ENCODE results near the gene HOXD10.

Gene HOXD10

DNA sequence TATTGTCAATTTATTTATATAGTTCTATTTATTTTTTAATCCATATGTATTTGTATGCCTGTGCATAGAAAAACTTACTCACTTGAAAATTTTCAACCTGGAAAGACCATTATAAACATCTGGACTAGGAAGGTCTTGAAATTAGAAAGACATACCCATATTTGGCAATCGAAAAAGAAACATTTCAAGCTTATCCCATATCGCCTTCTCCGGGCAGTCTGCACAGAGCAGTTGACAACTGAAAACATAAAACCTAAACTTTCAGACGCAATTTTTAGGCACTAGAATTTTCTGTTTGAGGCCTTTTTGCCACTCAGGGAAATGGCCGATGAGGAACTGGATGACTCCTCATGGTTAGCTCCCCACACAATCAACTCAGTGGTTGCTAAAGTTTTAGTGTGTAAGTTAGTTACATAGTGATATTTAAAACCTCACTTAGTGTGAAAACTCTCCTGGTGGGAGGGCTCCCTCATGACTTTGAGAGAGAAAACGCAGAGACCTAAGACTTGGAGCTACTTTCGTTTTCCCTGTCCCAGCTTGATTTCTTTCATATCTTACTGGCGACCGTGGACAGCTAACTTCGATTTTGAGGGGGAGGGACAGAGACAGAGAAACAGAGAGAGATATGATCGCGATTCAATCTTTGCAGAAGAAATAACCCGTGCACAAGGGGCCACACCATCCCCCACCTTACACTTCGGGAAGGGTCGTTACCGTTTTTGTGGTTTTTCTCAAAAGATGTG is 20.2 kb upstream of the HOXD10 start:
- no peak for DNase-seq

DNA sequence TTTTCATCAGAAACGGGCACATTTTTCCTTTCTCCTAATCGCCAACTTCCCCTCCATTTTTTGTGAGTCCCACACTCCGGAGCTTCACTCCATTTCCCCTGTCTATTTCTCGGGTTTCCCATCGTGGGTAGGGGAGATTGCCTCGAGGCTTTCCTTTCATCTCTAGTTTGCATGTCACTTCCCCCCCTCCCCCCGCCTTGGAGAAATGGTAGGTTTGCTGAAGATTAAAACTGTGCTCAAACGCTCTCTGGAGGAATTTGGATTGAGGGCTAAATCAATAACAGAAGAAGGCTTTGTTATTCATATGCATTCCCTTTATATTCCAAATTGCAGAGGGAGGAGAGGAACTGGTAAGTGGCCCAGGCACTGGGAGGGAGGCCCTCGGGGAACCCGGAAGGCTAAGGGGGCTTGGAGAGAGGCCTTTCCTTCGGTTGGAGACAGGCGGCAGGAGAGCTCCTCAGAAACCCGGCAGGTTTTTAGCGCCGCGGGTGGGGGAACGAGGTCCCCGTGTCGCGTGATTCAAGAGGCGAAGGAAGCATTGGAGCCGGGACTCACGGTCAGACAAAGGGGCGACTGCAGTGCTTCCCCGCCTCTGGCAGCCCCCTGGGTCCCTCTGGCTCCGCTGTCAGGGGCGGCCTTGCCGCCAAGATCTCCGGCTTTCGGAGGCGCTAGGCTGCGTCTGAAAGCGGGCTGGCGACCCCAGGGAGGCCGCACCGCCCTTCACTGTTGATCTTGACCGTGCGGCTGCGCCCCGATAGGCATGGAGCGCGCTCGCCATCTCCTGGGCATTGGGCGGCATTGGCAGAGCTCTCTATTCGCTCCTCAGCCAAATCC is 19.4 kb upstream of the HOXD10 start:
- peak; percentile 57 for DNase-seq

DNA sequence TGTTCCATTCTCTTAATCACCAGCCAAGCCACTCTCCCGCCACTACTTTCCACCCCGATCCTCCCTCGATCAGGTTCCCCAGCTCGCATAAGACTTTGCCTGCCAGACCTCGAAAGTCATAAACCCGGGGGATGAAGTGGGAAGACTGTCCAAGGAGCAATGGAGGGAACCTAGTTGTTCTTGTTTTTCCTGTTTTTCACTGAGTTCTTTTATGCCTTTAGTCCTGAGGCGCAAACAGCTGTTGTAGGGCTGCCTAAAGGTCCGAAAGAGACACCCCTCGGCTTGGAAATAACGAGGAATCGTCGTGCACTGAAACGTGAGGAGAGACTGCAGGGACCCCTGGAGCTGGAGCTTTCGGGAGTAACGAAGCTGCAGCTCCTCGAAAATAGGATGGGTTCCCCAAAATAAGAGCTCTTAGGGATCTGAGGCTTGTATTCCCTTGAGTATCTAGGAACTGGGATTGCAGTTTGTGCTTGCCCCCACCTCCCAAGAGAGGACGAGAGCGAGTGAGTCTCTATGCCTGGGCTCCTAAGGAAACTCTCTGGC is 18.7 kb upstream of the HOXD10 start:
- no peak for DNase-seq

DNA sequence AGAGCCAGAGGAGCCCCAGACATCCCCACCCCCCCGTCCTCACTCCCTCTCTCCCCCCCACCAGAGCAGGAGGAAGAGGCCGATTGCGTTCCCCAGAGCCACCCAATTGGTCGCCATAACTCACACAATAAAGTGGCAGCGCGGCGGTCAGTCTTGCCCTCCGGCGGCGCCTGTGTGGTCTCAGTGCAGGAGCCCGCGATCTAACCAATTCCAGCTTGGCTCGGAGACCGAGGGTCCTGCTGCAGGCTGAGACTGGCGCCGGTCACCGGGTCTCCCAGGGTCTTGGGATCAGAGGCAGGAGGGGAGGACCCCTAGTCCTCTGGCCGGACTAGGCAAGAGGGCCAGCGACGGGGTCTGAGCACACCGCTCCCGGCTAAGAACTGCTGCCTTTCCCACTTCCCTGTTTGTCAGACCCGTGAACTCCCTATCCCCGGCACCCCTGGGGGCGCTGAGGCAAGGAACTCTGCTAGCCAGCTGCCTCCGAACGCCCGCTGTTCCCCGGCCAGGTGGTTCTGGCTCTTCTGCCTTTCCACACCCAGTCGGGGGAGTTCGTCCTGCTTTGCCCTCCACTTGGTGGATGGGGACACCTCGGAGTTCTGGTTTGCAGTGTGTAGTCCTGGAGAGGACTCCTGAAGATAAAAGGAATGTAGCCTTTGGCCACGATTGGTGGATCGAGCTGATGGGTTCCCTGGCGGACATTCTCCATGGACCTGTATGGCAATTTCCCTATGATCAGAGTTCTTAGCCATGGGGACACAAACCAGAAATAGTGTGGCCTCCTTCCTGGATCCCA is 18.0 kb upstream of the HOXD10 start:
- DNase-seq: no peak

DNA sequence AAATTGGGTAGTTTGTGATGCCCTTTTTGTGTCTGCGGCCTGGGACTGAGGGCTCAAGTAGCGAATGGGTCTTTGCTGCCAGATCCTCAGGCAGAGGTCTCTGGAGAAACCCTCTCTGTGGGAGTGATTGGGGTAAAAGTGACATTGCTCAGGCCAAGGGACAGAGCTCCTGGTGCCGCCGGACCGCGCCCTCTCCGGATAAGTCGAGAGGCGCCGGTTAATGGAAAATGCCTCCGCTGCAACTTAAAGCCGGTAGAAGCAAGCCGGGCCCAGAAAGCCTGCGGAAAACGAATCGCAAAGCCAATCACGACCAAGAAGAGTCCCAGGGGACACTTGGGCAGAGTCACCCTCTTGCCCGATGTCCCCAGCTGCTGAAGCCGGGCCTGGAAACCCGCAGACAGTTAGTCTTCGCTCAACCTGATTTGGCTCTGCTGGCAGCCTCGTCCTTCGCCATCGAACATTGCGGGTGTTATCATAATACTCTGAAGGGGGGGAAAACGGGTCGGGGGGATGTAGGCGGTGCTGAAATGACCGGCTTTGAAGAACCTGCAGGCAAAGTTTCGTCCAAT is 17.3 kb upstream of the HOXD10 start:
- no peak for DNase-seq

DNA sequence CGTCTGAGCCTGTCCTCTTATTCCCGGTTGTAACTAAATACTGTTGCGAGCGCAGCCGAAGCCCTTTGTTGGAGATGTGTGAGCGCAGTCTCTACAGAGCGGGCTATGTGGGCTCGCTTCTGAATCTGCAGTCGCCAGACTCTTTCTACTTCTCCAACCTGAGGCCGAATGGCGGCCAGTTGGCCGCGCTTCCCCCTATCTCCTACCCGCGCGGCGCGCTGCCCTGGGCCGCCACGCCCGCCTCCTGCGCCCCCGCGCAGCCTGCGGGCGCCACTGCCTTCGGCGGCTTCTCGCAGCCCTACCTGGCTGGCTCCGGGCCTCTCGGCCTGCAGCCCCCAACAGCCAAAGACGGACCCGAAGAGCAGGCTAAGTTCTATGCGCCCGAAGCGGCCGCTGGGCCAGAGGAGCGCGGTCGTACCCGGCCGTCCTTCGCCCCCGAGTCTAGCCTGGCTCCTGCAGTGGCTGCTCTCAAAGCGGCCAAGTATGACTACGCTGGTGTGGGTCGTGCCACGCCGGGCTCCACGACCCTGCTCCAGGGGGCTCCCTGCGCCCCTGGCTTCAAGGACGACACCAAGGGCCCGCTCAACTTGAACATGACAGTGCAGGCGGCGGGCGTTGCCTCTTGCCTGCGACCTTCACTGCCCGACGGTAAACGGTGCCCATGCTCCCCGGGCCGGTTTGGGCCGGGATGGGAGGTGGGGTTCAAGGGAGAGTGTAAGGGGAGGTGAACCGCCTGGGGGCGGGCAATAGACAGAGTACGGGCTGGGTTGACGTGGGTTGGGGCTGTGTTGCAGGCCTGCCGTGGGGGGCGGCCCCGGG is 16.6 kb upstream of the HOXD10 start, which contains the start of gene HOXD12:
TSS of gene HOXD12 (plus strand) at position 68 of the 819 bp plus-strand sequence. CDS start at position 75, 7 bp downstream.
- DNase-seq: no peak

DNA sequence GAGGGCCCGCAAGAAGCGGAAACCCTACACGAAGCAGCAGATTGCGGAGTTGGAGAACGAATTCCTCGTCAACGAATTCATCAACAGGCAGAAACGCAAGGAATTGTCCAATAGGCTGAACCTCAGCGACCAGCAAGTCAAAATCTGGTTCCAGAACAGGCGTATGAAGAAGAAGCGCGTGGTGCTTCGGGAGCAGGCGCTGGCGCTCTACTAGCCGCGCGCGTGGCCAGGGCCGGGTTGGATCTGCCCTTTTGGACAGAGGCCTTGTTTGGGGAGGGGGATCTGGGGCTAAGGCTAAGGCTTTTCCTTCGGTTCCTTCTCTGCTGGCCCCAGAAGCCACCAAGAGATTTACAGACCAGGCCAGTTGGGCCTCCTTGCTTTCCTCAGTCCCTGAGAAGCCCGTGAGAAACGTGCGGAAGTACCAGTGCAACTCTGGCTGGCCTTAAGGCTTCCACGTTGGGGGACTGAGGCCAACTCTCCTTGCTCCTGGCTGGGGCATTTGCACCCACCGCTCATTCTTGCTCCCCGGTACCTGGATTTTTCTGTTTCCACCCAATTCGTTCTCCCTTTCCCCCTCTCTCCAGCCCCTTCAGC is 15.9 kb upstream of the HOXD10 start:
- no peak for DNase-seq

DNA sequence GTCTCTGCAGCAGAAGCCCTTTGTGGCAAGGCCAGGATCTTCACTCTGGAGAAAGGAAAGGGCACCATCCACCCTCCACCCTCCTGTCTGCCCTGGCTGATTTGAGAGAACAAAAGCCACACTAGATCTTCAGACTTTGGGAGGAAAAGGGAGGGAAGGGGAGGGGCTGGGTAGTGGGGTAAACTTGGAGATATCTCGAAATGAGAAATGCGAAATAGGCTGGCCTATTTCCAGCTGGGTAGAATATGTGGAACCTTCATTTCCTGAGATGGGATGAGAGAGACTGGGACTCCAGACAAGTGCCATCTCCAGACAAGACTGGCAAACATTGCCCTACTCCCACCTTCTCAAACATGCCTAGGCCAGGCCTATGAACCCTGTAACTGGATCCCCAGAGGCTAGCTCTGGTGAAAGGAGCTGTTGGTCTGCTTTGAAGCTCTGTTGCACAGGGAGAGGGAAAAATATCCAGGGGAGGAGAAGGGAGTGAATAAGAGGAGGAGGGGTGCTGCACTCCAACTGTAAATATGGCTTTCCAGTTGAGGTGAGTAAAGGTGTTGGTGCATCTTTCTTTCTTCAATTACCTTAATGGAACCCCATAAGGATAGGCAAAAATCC is 15.3 kb upstream of the HOXD10 start:
- no peak for DNase-seq

DNA sequence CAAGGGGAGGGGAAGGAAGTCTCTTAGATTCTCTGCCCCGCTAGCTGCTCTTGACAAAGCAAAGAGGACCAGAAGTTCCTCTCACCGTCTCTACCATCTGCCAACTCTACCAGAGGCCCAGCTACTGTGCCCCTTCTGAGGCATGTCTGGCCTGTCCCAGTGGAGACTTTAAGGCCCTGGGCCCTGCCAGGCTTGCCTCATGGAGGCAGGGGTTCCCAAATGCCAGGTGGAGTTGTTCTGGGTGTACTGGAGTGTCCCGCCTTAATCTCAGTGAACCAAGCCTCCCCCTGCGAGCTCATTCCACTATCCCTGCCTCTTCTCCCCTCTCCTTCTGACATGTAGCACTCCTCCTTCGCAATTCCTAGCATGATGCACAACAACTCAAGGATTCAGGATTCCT is 14.7 kb upstream of the HOXD10 start:
- DNase-seq: no peak

DNA sequence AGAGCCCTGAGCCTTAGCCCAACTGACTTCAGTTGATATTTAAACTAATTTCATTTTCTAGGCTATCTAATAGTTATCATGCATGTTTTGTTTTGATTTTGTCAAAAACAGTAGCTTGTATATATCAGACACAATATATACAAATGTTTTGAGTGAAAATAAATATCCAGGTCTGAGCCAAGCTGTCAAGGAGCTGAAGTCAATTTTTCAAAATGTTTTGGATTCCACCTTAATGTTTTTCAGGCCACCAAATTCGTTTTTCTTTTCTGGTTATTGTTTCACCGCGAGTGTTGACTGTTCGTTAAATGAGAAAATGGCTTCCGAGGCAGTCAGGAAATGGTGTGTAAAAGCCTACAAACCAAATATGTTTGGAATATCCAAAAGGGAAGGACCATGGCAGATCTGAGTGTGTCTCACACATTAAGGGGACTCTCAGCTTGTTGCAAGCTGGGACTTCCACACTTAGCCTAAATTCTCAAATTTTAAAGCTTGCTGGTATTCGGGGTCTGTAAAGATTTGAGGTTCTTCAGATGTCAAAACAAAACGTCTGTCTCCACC is 14.2 kb upstream of the HOXD10 start:
- DNase-seq: no peak

DNA sequence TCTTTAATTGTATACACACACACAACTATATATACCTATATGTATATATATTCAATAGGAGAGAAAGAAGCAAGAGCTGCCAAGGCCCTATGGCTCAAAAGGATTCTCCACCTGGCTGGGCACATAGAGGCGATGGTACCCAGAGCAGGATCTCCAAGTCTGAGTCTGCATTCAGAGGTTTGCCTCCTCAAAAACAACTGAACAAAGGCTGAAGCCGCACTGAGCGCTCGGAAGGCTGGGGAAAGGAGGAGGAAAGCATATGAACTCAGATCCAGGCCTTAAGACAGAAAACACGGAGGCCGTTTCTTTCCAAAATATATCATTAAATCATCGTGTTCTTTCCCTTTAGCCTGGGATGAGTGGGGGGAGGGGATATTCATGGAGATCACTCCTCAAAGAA is 13.4 kb upstream of the HOXD10 start:
- no peak for DNase-seq

DNA sequence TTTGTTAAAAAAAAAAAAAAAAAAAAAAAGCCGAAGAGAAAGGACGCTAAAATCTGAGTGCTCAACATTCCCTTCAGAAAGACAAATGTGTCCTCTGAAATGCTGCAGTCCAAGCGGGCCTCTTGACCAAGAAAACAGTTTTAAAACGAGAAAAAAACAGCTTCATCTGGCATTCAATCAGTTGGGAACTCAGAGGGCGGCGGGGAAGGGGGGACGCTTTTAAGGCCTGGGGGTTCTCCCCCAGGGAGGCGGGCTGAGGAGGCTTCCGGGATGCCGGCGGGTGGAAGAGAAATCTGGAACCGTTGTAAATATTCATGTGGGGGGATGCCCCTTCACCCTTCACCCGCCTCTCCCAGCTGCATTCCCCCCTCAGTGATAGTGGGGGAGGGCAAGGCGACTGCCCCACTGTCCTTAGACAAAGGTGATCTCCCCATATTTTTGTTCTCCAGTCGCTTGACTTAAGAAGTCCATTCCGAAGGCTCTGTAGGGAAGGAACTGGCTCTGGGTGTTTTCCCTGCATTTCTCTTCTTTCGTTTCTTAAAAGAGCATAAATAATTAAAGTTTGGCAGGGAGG is 12.7 kb upstream of the HOXD10 start:
- no peak for DNase-seq

DNA sequence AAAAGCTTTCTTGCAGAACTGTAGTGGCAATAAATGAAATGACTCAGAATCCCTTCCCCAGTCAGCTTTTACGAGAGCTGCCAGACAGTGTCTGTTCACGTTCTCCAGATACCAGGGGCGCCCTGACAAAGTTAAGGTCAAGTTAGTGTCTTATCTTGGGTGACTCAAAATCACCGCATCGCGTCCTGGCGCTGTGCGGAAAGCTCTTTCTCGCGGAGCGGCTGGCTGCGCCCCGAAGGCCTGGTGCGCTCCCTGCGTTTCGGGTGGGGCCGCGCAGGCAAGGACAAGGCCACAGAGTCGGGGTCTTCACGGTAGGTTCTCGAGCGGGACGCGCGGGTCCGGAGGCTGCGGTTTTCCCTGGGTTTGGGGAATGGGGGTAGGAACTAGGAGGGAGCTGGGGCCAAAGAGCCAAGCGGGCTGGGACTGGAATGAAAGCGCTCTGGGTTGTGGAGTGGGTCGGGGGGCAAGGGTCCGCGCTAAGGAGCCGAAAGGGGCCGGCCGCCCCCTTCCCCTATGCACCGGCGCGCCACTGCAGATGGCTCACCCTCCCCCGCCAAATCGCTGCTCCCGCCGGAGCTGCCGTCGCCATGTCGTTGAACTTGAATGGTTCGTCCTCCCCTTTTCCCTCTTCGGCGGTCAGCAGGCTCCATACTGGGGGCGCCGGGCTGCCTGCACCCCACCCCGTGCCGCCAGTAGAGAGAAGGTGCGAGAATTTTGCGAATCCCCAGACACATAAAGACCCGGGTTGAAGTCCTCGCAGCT is 12.1 kb upstream of the HOXD10 start:
- no peak for DNase-seq

DNA sequence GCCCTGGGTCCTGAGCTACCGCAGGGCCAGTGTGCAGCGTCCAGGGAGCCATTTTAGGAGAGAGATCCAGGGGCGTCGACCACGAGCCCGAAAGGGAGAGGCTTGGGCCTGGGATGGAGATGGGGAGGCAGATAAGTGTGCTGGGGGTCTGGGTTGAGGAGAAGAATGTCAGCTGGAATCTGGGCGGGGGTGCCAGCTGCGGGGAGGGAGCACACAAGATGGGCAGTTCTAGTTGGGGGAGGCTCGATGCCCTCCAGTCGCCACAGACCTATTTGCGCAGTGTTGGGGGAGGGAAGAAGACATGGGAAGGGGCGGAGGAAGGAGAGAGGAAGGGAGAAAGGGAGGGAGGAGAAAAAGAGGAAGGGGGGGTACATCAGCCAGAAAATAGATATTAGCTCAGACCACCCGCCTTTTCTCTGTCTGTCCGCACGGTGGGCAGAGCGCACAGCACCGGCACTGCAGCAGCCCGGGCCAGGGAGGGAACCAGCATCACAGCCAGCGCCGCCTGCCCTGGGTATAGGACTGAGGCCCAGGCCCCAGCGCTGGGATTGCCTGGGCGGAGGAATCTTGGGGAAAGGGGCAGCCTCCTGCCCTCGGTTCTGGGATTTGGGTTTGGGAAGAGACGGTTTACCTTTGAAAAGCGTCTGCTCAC is 11.4 kb upstream of the HOXD10 start:
- no peak for DNase-seq

DNA sequence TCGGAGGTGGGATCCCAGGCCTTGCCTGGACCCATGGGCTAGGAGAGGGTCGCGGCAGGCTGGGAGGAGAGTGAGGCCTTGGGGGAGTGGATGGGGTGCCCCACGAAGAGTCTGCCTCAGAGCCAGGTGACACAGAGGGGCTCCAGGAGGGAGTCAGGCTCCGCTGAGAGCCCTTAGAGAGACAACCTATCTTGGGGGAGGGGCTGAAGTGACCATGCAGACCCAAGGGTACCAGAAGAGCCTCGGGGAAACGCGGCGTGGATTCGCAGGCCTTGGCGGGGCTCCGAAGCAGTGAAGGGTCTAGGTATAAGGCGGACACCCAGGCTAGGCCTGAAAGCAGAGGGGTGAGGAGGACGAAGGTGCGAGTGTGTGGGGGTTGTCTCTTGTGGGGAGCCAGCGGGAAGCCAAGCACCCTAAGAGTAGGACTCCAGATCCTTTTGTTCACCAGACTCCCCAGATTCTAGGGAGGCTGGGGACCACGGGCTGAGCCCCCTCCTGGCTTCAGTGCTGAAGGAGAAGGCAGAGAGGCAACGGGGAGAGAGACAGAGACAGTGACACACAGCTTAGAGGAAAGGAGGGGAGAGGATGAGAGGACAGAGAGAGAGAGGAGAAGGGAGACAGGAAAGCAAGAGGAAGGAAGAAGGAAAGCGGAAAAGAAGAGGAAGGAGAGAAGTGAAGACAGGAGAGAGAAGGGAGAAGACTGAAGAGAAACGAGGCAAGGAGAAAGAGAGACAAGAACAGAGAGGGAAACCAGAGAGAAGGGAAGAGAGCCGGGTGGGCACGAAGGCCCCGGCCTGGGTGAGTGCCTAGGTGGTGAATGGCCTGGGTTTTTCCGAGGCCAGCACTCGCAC is 10.6 kb upstream of the HOXD10 start:
- DNase-seq: no peak

DNA sequence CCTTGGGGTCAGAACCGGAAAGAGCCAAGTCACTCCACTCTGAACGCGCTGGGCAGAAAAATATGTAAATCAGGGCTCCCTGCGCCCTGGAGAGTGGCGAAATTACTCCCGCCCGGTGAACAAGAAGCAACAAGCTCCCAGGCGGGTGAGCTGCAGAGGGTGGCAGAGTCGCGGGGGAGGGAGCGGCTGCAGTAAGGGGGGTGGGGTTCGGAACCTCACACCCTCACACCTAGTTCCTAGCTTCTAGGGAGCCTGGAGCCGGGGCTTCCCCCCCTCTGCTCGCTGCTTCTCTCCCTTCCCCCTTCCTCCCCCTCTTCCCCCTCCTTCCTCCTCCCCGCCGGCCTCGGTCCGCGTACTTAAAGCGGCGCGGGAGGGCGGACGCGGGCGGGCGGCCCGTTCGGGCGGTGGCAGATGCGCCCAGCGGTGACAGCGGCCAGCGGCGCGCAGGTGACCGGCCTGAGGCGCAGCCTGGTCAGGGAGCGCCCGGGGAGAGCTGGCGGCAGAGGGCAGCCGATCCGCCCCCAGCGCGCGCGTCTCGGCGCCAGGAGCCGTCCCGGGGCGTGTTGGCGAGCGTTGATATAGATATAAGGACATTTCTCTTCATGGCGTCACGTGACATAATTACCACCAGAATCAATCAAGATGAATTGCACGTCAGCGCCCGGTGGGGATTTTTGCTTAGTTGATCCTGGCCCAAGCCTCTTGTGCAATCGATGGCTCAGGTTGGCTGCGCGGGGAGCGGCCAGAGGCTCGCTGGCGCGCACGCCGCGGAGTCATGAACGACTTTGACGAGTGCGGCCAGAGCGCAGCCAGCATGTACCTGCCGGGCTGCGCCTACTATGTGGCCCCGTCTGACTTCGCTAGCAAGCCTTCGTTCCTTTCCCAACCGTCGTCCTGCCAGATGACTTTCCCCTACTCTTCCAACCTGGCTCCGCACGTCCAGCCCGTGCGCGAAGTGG is 9.7 kb upstream of the HOXD10 start, which contains the start of gene HOXD11:
TSS of gene HOXD11 (plus strand) at position 700 of the 959 bp plus-strand sequence. CDS start at position 776, 76 bp downstream.
- no peak for DNase-seq
